GM12878 (cell line): ENCODE data around the gene GABRB1.

Experiments used
- BCL11A ChIP-seq: IDR thresholded peaks from 2 replicates; pipeline ENCODE4 v1.6.1; 2011; ENCODE audit warnings: low read depth, low read length
- EP300 ChIP-seq, 2 experiments: fragments of 150-350 bp in 1 of 2; IDR thresholded peaks; 2 replicates each; pipeline ENCODE4 v1.6.1; 2011 to 2012; ENCODE audit warnings: low read depth in 2 of 2, low read length in 2 of 2, borderline replicate concordance in 1 of 2, improper control_type of control experiment in 1 of 2, inconsistent platforms in 1 of 2; ENCODE audit not compliant: control insufficient read depth in 1 of 2
- ESRRA ChIP-seq: IDR thresholded peaks from 2 replicates; pipeline ENCODE4 v1.6.1; 2012; ENCODE audit warnings: mild to moderate bottlenecking, low read length, improper control_type of control experiment
- EZH2 ChIP-seq: IDR thresholded peaks from 2 replicates; pipeline ENCODE4 v1.6.1; 2012; ENCODE audit warnings: low read depth, mild to moderate bottlenecking, control low read depth, inconsistent platforms, low read length, borderline replicate concordance; ENCODE audit not compliant: control insufficient read depth
- FOXM1 ChIP-seq: IDR thresholded peaks from 2 replicates; pipeline ENCODE4 v1.6.1; 2012; ENCODE audit warnings: low read depth, mild to moderate bottlenecking, inconsistent platforms, low read length, moderate library complexity
- GABPA ChIP-seq: IDR thresholded peaks from 2 replicates; pipeline ENCODE4 v1.6.1; 2014; ENCODE audit warnings: antibody characterized with exemption, low read depth, mild to moderate bottlenecking, inconsistent platforms
- MYC ChIP-seq: IDR thresholded peaks from 2 replicates; pipeline ENCODE4 v1.6.1; 2011; ENCODE audit warnings: mild to moderate bottlenecking, low read length, moderate library complexity, inconsistent platforms; ENCODE audit not compliant: insufficient read depth, insufficient replicate concordance, insufficient read length, severe bottlenecking
- POLR2AphosphoS5 ChIP-seq: IDR thresholded peaks from 2 replicates; pipeline ENCODE4 v1.6.1; 2011; ENCODE audit warnings: mild to moderate bottlenecking, low read length, inconsistent platforms
- RELA ChIP-seq: fragments of 450-650 bp; IDR thresholded peaks from 2 replicates; pipeline ENCODE4 v1.8.0; 2014; ENCODE audit warnings: borderline replicate concordance; ENCODE audit not compliant: partially characterized antibody
- SRF ChIP-seq, 2 experiments: IDR thresholded peaks; 2 replicates each; pipeline ENCODE4 v1.6.1; 2011; ENCODE audit warnings: low read depth in 2 of 2, low read length in 2 of 2, mild to moderate bottlenecking in 1 of 2, moderate library complexity in 1 of 2
- TAF1 ChIP-seq: IDR thresholded peaks from 2 replicates; pipeline ENCODE4 v1.6.1; 2011; ENCODE audit warnings: mild to moderate bottlenecking, low read depth, low read length, borderline replicate concordance
- ZNF274 ChIP-seq: IDR thresholded peaks from one replicate; pipeline ENCODE4 v1.8.0; 2011; ENCODE audit not compliant: insufficient read length, insufficient read depth
- ZZZ3 ChIP-seq: IDR thresholded peaks from 2 replicates; pipeline ENCODE4 v1.6.1; 2011; ENCODE audit warnings: low read depth; ENCODE audit not compliant: control insufficient read depth, insufficient read length
- TF ChIP-seq, protein P1 (sequence below), 3 experiments: IDR thresholded peaks in 2 of 3; conservative IDR thresholded peaks in 1 of 3; 2 replicates each; pipeline ENCODE4 v1.5.1; 2011; ENCODE audit warnings: low read depth in 3 of 3, low read length in 3 of 3, mild to moderate bottlenecking in 3 of 3, control low read depth in 2 of 3, moderate library complexity in 2 of 3, inconsistent platforms in 1 of 3, mixed read lengths in 1 of 3; ENCODE audit not compliant: control insufficient read depth in 2 of 3, insufficient read depth in 1 of 3; ENCODE audit errors: extremely low read depth in 1 of 3

DNA sequence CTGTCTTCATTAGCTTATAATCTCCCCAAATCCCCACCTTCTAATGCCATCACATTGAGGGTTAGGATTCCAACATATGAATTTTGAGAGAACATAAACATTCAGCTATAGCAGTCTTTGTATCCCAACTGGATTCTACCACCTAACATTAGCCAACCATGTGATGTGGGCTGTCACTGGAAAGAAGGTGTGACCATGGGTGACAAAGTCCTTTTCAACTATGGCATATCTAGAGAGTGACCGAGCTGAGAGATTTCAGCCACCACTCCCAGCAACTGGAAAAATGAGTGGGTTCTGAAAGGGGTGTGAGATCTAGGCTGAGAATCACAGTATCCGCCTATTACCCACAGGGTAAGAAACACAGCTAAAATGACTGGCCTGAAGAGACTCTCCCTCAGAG is 22.1 kb downstream of the GABRB1 start:
- no peak for TF ChIP-seq MYC
- no peak for TF ChIP-seq RELA
- no peak for TF ChIP-seq BCL11A
- no peak for TF ChIP-seq EP300 (IDR thresholded peaks at IDR 0.05; ENCODE audit: borderline replicate concordance in 1 of 2, control insufficient read depth in 1 of 2, low read depth in 2 of 2, low read length in 2 of 2)
- no peak for TF ChIP-seq EZH2
- TF ChIP-seq, protein P1, sequence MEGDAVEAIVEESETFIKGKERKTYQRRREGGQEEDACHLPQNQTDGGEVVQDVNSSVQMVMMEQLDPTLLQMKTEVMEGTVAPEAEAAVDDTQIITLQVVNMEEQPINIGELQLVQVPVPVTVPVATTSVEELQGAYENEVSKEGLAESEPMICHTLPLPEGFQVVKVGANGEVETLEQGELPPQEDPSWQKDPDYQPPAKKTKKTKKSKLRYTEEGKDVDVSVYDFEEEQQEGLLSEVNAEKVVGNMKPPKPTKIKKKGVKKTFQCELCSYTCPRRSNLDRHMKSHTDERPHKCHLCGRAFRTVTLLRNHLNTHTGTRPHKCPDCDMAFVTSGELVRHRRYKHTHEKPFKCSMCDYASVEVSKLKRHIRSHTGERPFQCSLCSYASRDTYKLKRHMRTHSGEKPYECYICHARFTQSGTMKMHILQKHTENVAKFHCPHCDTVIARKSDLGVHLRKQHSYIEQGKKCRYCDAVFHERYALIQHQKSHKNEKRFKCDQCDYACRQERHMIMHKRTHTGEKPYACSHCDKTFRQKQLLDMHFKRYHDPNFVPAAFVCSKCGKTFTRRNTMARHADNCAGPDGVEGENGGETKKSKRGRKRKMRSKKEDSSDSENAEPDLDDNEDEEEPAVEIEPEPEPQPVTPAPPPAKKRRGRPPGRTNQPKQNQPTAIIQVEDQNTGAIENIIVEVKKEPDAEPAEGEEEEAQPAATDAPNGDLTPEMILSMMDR (IDR thresholded peaks at IDR 0.05 in 2 of 3, conservative IDR thresholded peaks at IDR 0.05 in 1 of 3; ENCODE audit: control insufficient read depth in 2 of 3, extremely low read depth in 1 of 3, insufficient read depth in 1 of 3, low read depth in 3 of 3, low read length in 3 of 3) = no peak
- no peak for TF ChIP-seq SRF (IDR thresholded peaks at IDR 0.05; ENCODE audit: low read depth in 2 of 2, low read length in 2 of 2)
- no peak for TF ChIP-seq GABPA
- TF ChIP-seq FOXM1 = no peak
- TF ChIP-seq ZZZ3 = no peak
- no peak for TF ChIP-seq ESRRA
- TF ChIP-seq ZNF274 = no peak
- no peak for TF ChIP-seq TAF1
- TF ChIP-seq POLR2AphosphoS5 = no peak
